HG03097 (cell line): ENCODE measurements around the gene SUB1.
"Not testable (repeated sequence)": the region's sequence is repeated elsewhere in the genome, so short reads cannot be mapped to it uniquely, and the experiment has no call there.

ENCODE experiments used
- ATAC-seq: cut with Tn5 transposase; IDR thresholded peaks from one replicate; pipeline ENCODE4 v1.9.1; 2021; ENCODE audit not compliant: unreplicated experiment, low FRiP score

Gene SUB1

DNA sequence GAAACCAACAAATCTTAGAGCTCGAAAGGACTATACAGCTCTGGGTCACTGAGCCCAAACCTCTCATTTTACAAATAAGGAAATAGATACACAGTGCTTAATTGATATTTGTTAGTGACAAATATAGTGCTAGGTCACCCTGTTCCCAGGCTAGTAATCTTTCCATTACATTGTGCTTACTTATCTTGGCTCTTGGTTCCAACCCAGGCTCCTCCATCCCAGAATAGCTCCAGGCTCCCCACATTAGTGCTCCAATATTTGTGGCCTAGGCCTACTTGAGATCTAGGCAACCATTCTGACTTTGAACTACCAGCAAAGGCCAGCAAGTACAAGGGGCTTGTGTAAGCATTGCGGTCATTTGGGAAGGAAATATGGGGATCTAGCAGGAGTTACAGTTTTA is 21.7 kb upstream of the SUB1 start:
- no peak for ATAC-seq

DNA sequence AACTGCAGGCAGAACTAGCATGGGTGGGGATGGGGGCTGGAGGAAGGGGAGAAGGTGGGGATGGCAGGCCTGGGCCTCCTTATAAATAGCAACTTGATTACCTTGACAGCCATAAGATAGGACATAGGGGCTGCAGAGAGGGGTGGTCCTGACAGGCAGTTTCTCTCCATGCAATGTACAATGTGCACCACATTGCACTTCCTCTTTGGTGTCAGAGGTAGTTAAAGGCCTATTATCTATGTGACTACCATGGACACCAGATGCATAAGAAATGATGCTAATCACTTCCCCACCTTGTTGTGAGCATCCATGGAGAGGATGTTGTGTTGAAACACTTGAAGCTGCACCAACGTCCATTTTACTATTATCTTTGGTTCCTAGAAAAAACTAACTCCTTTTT is 20.2 kb upstream of the SUB1 start:
- ATAC-seq, result no peak

DNA sequence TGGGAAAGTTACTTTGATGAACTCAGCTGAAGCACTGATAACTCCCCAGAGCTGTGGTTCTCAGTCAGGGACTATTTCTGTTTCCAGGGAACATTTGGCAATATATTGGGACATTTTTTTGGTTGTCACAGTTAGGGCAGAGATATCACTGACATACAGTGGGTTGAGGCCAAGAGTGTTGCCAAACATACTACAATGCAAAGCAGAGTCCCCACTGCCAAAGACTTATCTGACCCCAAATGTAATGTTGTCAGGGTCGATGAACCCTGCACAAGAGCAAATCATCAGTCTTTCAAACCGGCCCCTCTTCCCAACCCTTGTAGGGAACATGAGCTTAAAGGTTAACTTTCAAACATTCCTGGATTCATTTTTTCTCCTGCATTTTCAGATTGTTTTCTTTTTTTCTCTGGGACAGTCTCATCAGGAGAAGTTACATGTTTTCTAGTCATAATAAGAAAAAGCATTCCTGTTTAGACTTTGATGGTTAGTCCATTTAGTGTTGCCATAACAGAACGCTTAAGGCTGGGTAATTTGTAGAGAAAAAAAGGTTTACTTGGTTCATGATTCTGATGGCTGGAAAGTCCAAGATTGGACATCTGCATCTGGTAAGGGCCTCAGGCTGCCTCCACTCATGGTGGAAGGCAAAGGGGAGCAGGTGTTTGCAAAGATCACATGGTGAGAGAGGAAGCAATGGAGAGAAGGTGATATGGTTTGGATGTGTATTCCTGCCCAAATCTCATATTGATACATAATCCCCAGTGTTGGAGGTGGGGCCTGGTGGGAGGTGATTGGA is 18.8 kb upstream of the SUB1 start:
- no peak for ATAC-seq

DNA sequence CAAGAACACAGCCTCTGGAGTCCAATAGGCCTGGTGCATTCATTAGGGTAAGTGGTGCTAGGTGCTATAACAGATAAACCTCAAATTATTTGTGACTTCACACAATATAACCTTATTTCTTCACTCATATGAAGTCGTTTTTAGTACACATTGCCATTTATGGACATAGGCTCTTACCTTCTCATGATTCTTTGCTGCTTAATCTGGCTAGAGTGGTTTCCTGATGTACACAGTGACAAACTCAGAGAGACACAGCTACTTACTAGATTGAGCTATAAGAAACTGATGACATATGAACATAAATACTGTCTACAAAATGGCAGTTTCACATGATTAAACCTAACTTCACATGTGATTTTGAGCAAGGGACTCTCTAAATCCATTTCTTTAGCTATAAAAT is 14.2 kb upstream of the SUB1 start:
- no peak for ATAC-seq

DNA sequence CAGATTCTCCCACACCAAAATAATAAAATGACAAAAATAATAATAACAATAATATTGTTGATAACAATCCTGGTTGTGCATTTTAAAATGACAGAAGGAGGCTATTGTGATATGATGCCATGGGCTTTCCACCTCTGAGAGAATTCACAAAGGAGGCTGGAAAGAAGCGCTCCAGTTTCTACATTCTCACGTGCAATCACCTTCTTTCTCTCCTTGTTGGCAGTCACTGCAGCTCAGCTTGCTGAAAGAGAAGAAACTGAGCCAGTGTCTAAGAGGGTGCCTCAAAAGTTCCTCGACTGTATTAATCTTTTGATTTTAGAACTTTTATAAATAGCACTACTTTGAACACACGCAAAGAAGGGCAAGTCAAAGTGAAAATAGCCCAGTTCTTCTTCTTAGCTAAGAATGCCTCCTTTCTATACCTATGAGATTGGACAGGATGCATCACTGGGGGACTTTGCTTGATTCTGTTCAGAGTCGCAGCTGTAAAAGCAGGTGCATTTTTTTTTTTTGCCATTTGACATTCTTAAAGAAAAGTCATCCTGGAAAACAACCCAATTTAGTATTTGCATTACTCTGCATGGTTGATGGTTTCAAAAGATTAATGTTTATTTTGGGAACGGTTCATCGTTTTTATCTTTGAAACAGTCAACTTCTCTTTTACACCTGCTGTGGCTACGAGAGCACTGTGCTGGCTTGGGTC is 12.4 kb upstream of the SUB1 start:
- ATAC-seq, result peak; percentile 83

DNA sequence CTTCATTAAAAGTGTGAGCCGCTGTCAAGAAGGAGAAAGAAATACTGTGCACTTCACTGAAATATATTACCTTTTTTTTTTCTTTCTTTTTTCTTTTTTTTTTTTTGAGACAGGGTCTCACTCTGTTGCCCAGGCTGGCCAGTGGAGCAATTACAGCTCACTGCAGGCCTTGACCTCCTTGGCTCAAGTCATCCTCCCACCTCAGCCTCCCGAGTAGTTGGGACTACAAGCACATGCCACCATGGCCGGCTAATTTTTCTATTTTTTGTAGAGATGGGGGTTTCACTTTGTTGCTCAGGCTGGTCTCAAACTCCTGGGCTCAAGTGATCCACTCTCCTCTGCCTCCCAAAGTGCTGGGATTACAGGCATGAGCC is 11.9 kb upstream of the SUB1 start:
- not testable (repeated sequence) for ATAC-seq

DNA sequence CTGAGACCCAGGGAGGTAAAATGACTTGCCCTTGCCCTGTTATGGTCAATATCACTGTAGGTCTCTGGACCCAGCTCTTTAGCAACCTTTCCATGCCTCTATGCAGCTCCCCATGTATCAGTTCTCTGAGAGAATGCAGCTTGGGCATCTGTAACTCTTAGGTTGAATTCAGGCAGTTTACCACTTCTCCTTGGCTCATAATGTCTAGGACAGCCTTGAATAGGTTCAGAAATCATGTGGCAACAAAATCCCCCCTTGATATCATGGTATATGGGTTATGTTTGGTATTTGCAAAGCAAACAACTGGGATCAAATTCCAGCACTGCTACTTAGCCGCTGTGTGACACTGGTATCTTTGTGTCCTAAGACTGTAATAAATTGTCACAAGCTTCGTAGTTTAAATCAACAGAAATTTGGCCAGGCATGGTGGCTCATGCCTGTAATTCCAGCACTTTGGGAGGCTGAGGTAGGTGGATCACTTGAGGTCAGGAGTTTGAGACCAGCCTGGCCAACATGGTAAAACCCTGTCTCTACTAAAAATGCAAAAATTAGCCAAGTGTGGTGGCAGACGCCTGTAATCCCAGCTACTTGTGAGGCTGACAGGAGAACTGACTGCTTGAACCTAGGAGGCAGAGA is 10.7 kb upstream of the SUB1 start:
- ATAC-seq, result no peak

DNA sequence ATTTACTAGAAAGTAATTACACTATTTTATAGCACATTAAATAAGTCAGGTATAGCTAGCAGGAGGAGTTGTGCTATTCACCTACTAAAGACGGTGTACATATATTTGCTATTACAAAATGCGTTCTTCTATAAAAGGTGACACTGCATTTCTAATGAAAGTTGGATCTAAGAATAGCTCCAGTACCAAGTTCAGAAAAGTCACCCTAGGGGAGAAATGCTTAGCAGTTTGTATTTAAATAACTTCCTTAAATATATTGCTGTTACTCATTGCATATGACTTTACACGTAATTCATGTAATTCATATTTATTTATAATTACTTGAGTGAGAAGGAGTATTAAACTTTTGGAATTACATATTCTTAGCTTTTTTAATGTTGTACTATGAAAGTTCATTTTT is 7.0 kb upstream of the SUB1 start:
- ATAC-seq, result no peak

DNA sequence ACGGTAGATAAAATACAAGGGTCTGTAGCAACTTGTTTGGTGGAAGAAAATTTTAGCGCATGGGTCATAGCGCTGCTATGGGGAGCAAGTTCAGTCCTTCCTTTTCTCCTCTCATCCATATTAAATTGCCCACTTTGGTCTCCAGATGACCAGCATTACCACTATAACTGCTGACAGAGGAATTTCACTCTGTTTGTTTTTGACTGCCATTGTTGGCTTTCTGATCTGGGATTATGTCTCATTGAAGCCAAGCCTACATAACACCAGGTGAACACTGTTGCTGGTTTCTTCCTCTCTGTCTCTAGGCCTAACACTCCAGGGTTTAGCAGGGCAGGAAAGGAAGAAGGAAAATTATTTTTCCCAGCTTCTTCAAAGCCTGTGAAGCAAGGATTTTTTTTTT is 6.6 kb upstream of the SUB1 start:
- no peak for ATAC-seq

DNA sequence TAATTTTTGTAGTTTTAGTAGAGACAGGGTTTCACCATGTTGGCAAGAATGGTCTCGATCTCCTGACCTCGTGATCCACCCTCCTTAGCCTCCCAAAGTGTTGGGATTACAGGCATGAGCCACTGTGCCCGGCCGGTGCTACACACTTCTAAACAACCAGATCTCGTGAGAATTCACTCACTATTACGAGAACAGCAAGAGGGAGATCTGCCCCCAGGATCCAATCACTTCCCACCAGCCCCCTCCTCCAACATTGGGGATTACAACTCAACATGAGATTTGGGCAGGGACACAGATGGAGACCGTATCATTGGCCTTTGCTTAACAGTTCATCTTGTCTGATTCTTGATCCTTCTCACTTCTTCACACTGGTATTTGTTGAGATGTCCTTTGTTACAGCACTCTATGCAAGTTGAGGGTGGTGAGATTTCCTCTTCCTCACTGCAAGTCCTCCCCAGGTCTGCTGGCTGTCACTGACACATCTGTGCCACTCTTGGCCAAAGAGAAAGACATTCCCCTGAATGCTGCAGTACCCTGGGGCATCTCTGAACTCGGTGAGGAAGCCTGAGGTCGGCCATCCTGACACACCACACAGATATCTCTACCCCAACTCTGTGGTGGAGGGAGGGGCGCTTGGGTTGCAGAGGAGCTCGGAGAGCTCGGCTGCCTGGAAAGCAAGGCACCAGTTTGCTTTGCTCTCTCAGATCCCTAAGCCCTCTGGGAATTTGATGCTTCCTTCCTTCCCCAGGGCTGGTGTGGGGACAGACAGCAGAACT is 4.2 kb upstream of the SUB1 start:
- no peak for ATAC-seq

DNA sequence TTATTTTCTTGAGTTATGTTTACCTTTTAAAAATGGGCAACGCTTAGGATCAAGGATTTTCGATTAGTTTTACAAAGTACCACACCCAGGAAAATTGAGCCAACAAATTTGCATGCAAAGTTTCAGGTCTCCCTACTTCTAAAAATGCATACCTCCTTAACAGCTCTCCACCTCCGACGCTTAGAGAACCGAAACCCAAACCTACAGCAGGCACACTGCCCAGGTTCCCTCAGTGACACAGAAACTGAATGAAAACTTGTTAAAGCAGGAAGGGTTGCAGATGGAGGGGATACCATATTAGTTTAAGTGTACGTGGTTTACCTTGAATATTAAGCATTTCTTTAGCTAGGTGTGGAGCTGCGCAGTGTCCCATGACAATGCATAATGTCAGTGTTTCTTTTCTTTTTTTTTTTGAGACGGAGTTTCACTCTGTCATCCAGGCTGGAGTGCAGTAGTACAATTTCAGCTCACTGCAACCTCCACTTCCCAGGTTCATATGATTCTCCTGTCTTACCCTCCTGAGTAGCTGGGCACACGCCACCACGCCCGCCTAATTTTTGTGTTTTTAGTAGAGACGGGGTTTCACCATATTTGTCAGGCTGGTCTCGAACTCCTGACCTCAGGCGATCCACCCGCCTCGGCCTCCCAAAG is 1.6 kb upstream of the SUB1 start:
- peak; percentile 73 for ATAC-seq

DNA sequence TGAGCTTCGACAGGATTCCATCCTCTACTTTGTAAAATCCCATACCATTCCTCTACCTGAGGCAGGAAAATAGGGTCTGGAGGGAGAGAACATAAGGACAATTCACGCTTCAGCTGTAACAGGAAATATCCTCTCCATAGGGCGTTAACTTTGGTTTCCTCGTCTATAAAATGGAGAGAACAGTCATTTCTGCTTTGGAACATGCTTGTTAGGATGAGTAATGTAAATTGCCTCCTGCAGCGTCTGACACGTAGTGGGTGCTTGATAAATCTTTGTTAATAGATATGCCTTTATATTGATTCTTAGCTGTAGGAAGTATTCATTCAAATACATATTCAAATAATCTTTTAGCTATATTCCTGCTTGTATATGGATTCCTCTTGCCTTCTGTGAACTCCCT is 711 bp upstream of the SUB1 start:
- no peak for ATAC-seq

DNA sequence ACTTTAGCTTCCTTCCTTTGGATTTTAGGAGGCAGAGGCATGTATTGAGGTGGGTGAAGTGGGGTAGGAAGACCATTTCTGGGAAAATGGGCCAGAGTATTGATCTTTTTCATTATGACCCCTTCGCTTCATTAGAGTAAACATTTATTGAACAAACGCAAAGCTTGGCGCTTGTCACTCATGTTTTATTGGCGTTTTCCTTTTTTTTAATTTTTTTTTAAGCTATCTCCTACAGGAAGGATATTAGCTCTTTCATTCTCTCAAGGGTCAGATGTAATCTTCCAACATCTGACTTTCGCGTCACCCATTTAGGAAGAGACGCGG is 273 bp upstream of the SUB1 start:
- ATAC-seq, result no peak

DNA sequence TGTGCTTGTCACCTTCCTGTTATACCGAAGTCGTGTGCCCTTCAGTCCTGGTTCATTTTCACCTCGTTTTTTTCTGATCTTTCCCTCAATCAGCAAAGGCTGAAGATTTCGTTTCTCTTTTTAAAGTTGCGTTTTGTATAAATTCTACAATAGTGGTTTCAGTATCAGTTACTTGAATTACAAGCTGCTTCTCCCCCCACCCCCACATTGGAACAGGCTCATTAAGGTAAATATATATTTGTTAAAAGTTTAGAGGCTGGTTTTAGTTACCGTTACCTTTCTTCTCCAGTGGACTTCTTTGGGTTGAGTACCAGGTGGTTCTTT is 881 bp downstream of the SUB1 start:
- ATAC-seq, result no peak

DNA sequence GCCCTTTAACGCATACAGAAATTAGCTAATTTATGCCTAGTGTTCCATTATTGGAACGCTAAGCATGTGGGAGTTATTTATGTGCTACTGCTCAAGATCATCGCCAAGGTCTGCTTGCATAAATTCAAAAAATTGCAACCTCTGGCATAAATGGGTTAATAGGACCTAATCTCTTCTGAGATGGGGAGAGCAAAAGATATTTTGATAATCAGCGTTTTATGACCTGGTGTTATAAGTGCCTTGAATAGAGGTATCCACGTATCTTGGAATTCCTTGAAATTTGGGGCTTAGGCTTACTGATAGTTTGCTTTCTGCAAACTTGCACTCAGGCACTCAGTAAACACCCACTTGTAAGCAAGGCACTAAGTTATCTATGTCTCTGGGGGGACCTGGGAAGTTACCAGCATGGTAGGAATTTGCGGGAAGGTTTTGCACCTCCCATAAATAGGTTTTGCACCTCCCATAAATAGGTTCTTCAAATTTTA is 1.8 kb downstream of the SUB1 start:
- ATAC-seq, result no peak

DNA sequence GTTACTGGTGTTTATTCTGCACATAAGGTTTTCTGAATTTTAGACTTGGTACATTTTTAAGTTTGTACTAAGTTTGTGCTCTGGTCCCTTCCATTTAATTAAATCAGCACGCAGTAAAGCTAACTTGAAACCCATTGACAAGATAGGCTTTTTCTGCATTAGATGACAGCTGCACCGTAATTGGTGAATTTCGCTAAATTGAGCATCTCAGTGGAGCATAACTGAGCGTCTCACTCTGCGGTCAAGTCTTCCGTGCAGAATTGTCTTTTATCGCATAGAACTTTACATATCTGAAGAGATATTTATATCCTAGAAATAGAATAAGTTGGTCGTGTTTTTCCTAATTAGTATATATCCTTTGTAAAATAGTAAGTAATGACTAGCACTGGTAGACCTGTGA is 4.1 kb downstream of the SUB1 start:
- no peak for ATAC-seq

DNA sequence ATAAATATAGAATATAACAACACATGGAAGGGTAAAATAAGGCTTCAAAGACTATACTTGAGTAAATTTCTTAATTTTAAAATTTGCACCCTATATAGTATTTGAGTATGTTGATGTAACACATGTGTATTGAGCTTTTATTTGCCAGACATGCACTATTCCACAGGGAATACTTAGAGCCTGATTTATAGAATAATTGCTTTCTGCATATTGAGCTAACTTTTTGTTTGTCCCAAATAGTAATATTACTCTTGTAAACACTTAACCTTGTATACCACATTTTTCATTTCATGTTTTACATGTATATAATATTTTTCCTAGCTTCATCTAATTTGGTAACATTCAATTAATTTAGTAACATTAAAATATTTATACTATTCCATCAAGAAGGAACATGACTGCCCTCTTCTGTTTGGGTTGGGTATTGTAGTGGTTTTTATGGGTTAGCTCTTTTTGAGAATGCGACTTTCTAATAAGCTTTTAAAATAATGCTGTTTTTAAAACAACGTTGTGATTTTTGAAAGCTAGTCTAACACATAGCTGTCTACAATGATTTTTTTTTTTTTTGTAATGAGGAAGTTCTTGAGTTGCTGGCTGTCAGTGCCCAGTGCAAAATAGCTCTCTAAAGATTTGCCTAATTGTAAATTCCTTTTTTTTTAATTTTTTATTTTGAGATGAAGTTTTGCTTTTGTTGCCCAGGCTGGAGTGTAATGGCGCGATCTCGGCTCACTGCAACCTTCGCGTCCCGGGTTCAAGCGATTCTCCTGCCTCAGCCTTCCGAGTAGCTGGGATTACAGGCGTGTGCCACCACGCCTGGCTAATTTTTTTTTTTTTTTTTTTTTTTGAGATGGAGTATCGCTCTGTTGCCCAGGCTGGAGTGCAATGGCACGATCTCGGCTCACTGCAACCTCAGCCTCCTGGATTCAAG is 4.8 kb downstream of the SUB1 start:
- ATAC-seq, result no peak

DNA sequence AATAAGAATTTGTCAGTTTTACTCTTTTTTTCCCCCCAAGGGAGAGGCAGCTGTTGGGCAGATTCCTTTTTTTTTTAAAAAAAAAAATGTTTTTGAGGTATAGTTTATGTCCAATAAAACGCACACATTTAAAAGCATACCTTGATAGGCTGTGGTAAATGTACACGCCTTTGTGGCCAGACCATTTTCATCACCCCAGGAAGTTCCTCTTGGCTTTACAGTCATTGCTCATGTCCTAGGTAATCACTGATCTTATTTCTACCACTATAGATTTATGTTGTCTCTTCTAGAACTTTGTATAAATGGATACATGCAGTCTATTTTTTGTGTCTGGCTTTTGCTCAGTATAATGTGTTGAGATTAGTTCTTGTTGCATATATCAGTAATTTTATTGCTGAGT is 9.8 kb downstream of the SUB1 start:
- ATAC-seq, result no peak

DNA sequence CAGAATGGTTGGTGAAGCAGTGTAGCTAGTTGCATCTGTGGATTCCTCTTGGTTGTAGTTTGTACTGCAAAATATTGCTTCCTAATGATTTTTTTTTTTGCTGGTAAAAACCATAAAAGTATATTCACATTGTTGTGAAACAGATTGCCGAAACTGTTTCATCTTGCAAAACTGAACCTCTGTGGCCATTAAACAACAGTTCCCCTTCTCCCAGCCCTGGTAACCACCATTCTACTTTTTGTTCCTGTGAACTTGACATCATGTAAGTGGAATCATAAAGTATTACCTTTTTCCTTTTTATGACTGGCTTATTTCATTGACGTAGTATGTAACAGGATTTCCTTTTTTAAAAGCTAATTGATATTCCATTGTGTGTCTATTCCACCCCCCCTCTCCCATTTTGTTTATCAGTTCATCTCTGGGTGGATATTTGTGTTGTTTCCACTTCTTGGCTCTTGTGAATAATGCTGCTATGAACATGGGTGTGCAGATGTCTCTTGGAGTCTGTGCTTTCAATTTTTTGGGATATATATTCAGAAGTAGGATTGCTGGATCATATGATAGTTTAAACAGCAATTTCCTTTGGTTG is 11.8 kb downstream of the SUB1 start:
- ATAC-seq, result no peak
